ENCODE data around the gene WWTR1.

Gene WWTR1

GRCh38 chr3:149657926-149658743 is at the start of gene WWTR1:
TSS of gene WWTR1 (minus strand) at chr3:149658025. CDS start at chr3:149657306, 719 bp downstream.
- Histone ChIP-seq H3F3A (ENCODE audit: insufficient read depth, low read length) (no peaks in the 10 kb centered on the region), H3K9ac (ENCODE audit: low read length) (no peak within 1 kb of the TSS), H3K27ac (ENCODE audit: low read depth, low read length, poor library complexity, severe bottlenecking) (no peak within 1 kb of the TSS), H2AFZ (ENCODE audit: low read length) (no peak within 1 kb of the TSS), H3K79me2 (ENCODE audit: insufficient read depth, low read length) (no peaks in the 10 kb centered on the region), H3K4me3 (ENCODE audit: low read depth, low read length, poor library complexity, severe bottlenecking) (no peak within 1 kb of the TSS), H3K27me3 (ENCODE audit: insufficient read depth, low read length) (no peaks in the 10 kb centered on the region; the same call in 1 of the 2 replicates), H3K9me3 (ENCODE audit: low read length) (no peaks in the 10 kb centered on the region), H4K20me1 (ENCODE audit: insufficient read depth, low read length) (no peaks in the 10 kb centered on the region), H3K4me2 (ENCODE audit: low read length) (no peak within 1 kb of the TSS), H3K36me3 (ENCODE audit: insufficient read depth, low read length) (no peaks in the 10 kb centered on the region), H3K4me1 (ENCODE audit: insufficient read depth, low read length, severe bottlenecking) (no peaks in the 10 kb centered on the region), H3K9me2 (ENCODE audit: low read depth, low read length) (no peaks in the 10 kb centered on the region)
- TF ChIP-seq CTCF (IDR thresholded peaks at IDR 0.05; ENCODE audit: low read length) (no peak), EZH2 (IDR thresholded peaks at IDR 0.05; ENCODE audit: borderline replicate concordance, low read length) (no peak)

GRCh38 chr3:149706905-149707304 is 49.1 kb upstream of the WWTR1 start:
- Histone ChIP-seq H3K9ac (ENCODE audit: low read length) (no peak overlapping the region), H3K9me3 (ENCODE audit: low read length) (no peaks in the 10 kb centered on the region), H3K9me2 (ENCODE audit: low read depth, low read length) (no peaks in the 10 kb centered on the region), H3F3A (ENCODE audit: insufficient read depth, low read length) (no peaks in the 10 kb centered on the region), H3K4me1 (ENCODE audit: insufficient read depth, low read length, severe bottlenecking) (no peaks in the 10 kb centered on the region), H3K27me3 (ENCODE audit: insufficient read depth, low read length) (no peaks in the 10 kb centered on the region), H4K20me1 (ENCODE audit: insufficient read depth, low read length) (no peaks in the 10 kb centered on the region), H3K27ac (ENCODE audit: low read depth, low read length, poor library complexity, severe bottlenecking) (no peak overlapping the region), H3K4me3 (ENCODE audit: low read depth, low read length, poor library complexity, severe bottlenecking) (no peak overlapping the region), H3K4me2 (ENCODE audit: low read length) (no peak overlapping the region), H3K79me2 (ENCODE audit: insufficient read depth, low read length) (no peaks in the 10 kb centered on the region), H2AFZ (ENCODE audit: low read length) (no peak overlapping the region), H3K36me3 (ENCODE audit: insufficient read depth, low read length) (no peaks in the 10 kb centered on the region)
- no peak for TF ChIP-seq CTCF (IDR thresholded peaks at IDR 0.05; ENCODE audit: low read length)
- TF ChIP-seq EZH2 (IDR thresholded peaks at IDR 0.05; ENCODE audit: borderline replicate concordance, low read length), result no peak

DNA sequence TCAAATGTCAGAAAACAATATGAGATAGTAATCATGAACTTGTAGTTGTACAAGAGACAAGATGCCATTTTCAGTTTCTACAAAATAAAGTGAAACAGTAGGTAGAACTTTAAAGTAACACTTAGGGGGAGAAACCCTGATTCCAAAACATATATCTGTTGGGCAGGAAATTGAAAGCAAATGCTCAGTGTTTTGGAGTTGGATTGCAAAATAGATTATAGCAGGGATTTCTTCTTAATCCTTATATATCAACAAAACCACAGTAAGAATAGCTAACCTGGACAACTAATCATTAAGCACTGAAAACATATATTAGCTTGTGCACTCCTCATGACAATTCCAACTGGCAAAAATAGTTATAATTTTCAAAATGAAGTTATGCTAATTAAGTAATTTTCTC is 47.6 kb upstream of the WWTR1 start:
- H3K9me3 ChIP-seq (ENCODE audit: low read length), result no peaks in the 10 kb centered on the region
- H3K9me2 ChIP-seq (ENCODE audit: low read depth, low read length), result no peaks in the 10 kb centered on the region
- H3K27ac ChIP-seq (ENCODE audit: low read depth, low read length, poor library complexity, severe bottlenecking), result no peak overlapping the region
- no peaks in the 10 kb centered on the region for H3K36me3 ChIP-seq (ENCODE audit: insufficient read depth, low read length)
- no peak overlapping the region for H2AFZ ChIP-seq (ENCODE audit: low read length)
- no peaks in the 10 kb centered on the region for H3K79me2 ChIP-seq (ENCODE audit: insufficient read depth, low read length)
- H3K4me3 ChIP-seq (ENCODE audit: low read depth, low read length, poor library complexity, severe bottlenecking), result no peak overlapping the region
- no peaks in the 10 kb centered on the region for H3K4me1 ChIP-seq (ENCODE audit: insufficient read depth, low read length, severe bottlenecking)
- no peaks in the 10 kb centered on the region for H3F3A ChIP-seq (ENCODE audit: insufficient read depth, low read length)
- TF ChIP-seq CTCF (IDR thresholded peaks at IDR 0.05; ENCODE audit: low read length) (no peak), EZH2 (IDR thresholded peaks at IDR 0.05; ENCODE audit: borderline replicate concordance, low read length) (no peak)
- H3K4me2 ChIP-seq (ENCODE audit: low read length), result no peak overlapping the region
- no peak overlapping the region for H3K9ac ChIP-seq (ENCODE audit: low read length)
- no peaks in the 10 kb centered on the region for H3K27me3 ChIP-seq (ENCODE audit: insufficient read depth, low read length)
- H4K20me1 ChIP-seq (ENCODE audit: insufficient read depth, low read length), result no peaks in the 10 kb centered on the region

Measured in OCI-LY1 (cell line).